MCF 10A (cell line): ENCODE data around the gene MLXIPL. TPM values are rescaled to one million over a fixed set of nuclear protein-coding genes. Genes with fewer than 3 reads are reported as not detected.

ENCODE experiments used
- BruUV-seq: library from RNA; stranded (reverse); fragments of 400-500 nt; replicated peaks from 2 replicates; lab custom pipeline; 2021; lab: Mats Ljungman, UMichigan
- CTCF ChIA-PET: fragments of 300-600 bp; sonication (Branson Sonifier 250); formaldehyde crosslinking; extraction: SDS; loops from one replicate; lab custom pipeline; 2021; ENCODE audit warnings: antibody characterized with exemption, inconsistent platforms; lab: Yijun Ruan, JAX
- POLR2A ChIA-PET: fragments of 300-600, 350-650 bp; sonication (Branson Sonifier 250); formaldehyde crosslinking; extraction: SDS; loops from one replicate; lab custom pipeline; 2020; ENCODE audit warnings: antibody characterized with exemption, inconsistent platforms; lab: Yijun Ruan, JAX
- DNase-seq: peaks from one replicate; pipeline ENCODE4 v3.0.0-alpha.2; 2018; ENCODE audit not compliant: unreplicated experiment
- H3K27ac Mint-ChIP-seq: one replicate; pipeline ENCODE4 v1.8.0; 2022; ENCODE audit warnings: mild to moderate bottlenecking, low read depth, mixed read lengths; ENCODE audit not compliant: unreplicated experiment
- H3K27me3 Mint-ChIP-seq: one replicate; pipeline ENCODE4 v1.8.0; 2022; ENCODE audit warnings: mixed read lengths; ENCODE audit not compliant: insufficient read depth, unreplicated experiment
- H3K36me3 Mint-ChIP-seq: one replicate; pipeline ENCODE4 v1.8.0; 2022; ENCODE audit warnings: mild to moderate bottlenecking, moderate library complexity, mixed read lengths; ENCODE audit not compliant: insufficient read depth, unreplicated experiment
- H3K4me1 Mint-ChIP-seq: one replicate; pipeline ENCODE4 v1.8.0; 2022; ENCODE audit warnings: mixed read lengths; ENCODE audit not compliant: insufficient read depth, unreplicated experiment
- H3K4me3 Mint-ChIP-seq: one replicate; pipeline ENCODE4 v1.8.0; 2022; ENCODE audit warnings: mild to moderate bottlenecking, moderate library complexity, mixed read lengths; ENCODE audit not compliant: unreplicated experiment
- H3K9me3 Mint-ChIP-seq: one replicate; pipeline ENCODE4 v1.8.0; 2022; ENCODE audit warnings: mixed read lengths; ENCODE audit not compliant: unreplicated experiment
- intact Hi-C: fragments of 100-400 bp; cut with micrococcal nuclease; formaldehyde crosslinking; loops from 2 replicates; pipeline ENCODE4 v1.14.1; 2022
- total RNA-seq: library from RNA; stranded (reverse); gene quantifications from 2 replicates; pipeline ENCODE4 v1.2.3, GENCODE V29; 2022
- TF ChIP-seq, protein P1 (sequence below): fragments of 200-600 bp; IDR thresholded peaks from one replicate; pipeline ENCODE4 v1.8.0; 2022; ENCODE audit warnings: antibody characterized with exemption, mild to moderate bottlenecking; ENCODE audit not compliant: unreplicated experiment

Gene MLXIPL
- total RNA-seq, 1 experiment from 2014 or later, result not detected

DNA sequence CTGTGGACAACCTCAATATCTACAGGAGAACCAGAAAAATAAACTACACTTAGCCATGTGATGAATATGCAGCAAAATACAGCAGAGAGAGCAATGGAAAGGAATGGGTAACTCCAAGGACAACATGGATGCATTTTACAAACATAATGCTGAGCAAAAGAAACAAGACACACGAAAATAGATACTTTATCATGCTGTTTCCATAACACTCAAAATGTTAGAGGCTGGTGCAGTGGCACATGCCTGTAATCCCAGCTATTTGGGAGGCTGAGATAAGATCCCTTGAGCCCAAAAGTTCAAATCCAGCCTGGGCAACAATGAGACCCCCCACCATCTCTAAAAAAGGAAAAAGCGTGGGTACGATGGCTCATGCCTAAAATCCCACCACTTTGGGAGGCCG is 75.1 kb downstream of the MLXIPL start:
- BruUV-seq, result no TSS peak
- ChIA-PET POLR2A (interaction anchor here (1.2 to 1.5 kb wide), 3 partner anchors 10 to 27 kb away, joined by 3 to 6 read pairs (median 3); partner anchors contain the start of gene BAZ1B), CTCF (interaction anchor here (0.6 to 1.6 kb wide), 3 partner anchors 10 to 58 kb away, joined by 3 to 4 read pairs (median 4); no protein-coding TSS in a partner anchor)
- Mint-ChIP-seq H3K36me3 (peaks cover 75% of the 10 kb centered on the region), H3K27me3 (no peaks in the 10 kb centered on the region), H3K4me1 (peaks cover under 1% of the 10 kb centered on the region), H3K4me3 (no peak overlapping the region), H3K27ac (peak overlapping the region; percentile 46), H3K9me3 (no peaks in the 10 kb centered on the region)
- DNase-seq, result no peak
- intact Hi-C loops, result no loop called here
- TF ChIP-seq, protein P1, sequence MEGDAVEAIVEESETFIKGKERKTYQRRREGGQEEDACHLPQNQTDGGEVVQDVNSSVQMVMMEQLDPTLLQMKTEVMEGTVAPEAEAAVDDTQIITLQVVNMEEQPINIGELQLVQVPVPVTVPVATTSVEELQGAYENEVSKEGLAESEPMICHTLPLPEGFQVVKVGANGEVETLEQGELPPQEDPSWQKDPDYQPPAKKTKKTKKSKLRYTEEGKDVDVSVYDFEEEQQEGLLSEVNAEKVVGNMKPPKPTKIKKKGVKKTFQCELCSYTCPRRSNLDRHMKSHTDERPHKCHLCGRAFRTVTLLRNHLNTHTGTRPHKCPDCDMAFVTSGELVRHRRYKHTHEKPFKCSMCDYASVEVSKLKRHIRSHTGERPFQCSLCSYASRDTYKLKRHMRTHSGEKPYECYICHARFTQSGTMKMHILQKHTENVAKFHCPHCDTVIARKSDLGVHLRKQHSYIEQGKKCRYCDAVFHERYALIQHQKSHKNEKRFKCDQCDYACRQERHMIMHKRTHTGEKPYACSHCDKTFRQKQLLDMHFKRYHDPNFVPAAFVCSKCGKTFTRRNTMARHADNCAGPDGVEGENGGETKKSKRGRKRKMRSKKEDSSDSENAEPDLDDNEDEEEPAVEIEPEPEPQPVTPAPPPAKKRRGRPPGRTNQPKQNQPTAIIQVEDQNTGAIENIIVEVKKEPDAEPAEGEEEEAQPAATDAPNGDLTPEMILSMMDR, result no peak

DNA sequence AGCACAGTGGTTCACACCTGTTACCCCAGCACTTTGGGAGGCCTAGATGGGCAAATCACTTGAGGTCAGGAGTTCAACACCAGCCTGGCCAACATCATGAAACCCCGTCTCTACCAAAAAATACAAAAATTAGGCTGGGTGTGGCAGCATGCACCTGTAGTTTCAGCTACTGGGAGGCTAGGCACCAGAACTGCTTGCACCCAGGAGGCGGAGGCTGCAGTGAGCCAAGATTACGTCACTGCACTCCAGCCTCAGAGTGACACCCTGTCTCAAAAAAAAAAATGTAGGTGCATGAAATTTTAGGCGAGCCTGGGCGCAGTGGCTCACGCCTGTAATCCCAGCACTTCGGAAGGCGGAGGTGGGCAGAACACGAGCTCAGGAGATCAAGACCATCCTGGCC is 76.5 kb downstream of the MLXIPL start:
- no TSS peak for BruUV-seq
- CTCF ChIA-PET, result interaction anchor here (0.8 to 1.2 kb wide), 2 partner anchors 25 to 27 kb away, joined by 3 read pairs; no protein-coding TSS in a partner anchor
- POLR2A ChIA-PET, result interaction anchor here (0.6 to 1.7 kb wide), 2 partner anchors 8 to 484 kb away, joined by 3 to 5 read pairs; no protein-coding TSS in a partner anchor
- H3K9me3 Mint-ChIP-seq, result no peaks in the 10 kb centered on the region
- H3K27me3 Mint-ChIP-seq, result no peaks in the 10 kb centered on the region
- H3K4me1 Mint-ChIP-seq, result no peaks in the 10 kb centered on the region
- peaks cover 76% of the 10 kb centered on the region for H3K36me3 Mint-ChIP-seq
- no peak for DNase-seq
- intact Hi-C loops, result no loop called here
- H3K4me3 Mint-ChIP-seq, result no peak overlapping the region
- TF ChIP-seq, protein P1, result no peak
- no peak overlapping the region for H3K27ac Mint-ChIP-seq

DNA sequence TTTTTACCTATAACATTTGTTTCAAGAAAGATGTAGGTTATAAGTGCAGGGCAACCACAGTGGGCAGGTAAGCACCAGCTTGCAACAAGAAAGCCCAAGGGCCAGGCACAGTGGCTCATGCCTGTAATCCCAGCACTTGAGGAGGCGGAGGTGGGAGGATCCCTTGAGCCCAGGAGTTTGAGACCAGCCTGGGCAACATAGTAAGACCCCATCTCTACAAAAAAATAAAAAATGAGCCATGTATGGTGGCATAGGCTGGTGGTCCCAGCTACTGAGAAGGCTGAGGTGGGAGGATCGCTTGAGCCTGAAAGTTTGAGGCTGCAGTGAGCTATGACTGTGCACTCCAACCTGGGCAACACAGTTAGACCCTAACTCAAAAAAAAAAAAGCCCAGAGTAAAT is 79.6 kb downstream of the MLXIPL start:
- BruUV-seq, result no TSS peak
- CTCF ChIA-PET, result no interaction called here
- H3K9me3 Mint-ChIP-seq, result no peaks in the 10 kb centered on the region
- POLR2A ChIA-PET, result no interaction called here
- TF ChIP-seq, protein P1, result no peak
- H3K27me3 Mint-ChIP-seq, result no peaks in the 10 kb centered on the region
- no peak overlapping the region for H3K4me3 Mint-ChIP-seq
- DNase-seq, result no peak
- H3K4me1 Mint-ChIP-seq, result no peaks in the 10 kb centered on the region
- H3K27ac Mint-ChIP-seq, result no peak overlapping the region
- H3K36me3 Mint-ChIP-seq, result peaks cover 79% of the 10 kb centered on the region
- intact Hi-C loops, result no loop called here

Other genes with a start within 250 kb of the MLXIPL start
- not detected in 2 replicates for gene FZD9, start 190.7 kb downstream of the MLXIPL start, total RNA-seq
- 84.0 and 86.7 TPM in 2 replicates for gene BAZ1B, start 102.2 kb downstream of the MLXIPL start, total RNA-seq
- 66.5 and 73.3 TPM in 2 replicates for gene BCL7B, start 66.8 kb downstream of the MLXIPL start, total RNA-seq
- 44.0 and 47.0 TPM in 2 replicates for gene TBL2, start 45.9 kb downstream of the MLXIPL start, total RNA-seq
- 0.44 and 1.3 TPM in 2 replicates for gene VPS37D, start 43.3 kb upstream of the MLXIPL start, total RNA-seq
- 11.0 and 11.4 TPM in 2 replicates for gene DNAJC30, start 58.9 kb upstream of the MLXIPL start, total RNA-seq
- gene BUD23, start 59.1 kb upstream of the MLXIPL start, total RNA-seq, result 71.5 and 81.9 TPM in 2 replicates
- 21.9 and 24.2 TPM in 2 replicates for gene STX1A, start 95.1 kb upstream of the MLXIPL start, total RNA-seq
- 15.3 and 18.9 TPM in 2 replicates for gene ABHD11, start 114.3 kb upstream of the MLXIPL start, total RNA-seq
- gene CLDN3, start 145.7 kb upstream of the MLXIPL start, total RNA-seq, result not detected in 2 replicates
- 0.22 and 0.28 TPM in 2 replicates for gene CLDN4, start 206.5 kb upstream of the MLXIPL start, total RNA-seq
- 4.4 and 7.3 TPM in 2 replicates for gene METTL27, start 218.0 kb upstream of the MLXIPL start, total RNA-seq
- not detected in 2 replicates for gene TMEM270, start 236.6 kb upstream of the MLXIPL start, total RNA-seq